Activated naive CD8-positive, alpha-beta T cell treated with anti-CD3 and anti-CD28 coated beads for 36 hours (primary cell): Measurements from ENCODE around the gene MCM6. TPM values are rescaled to one million over a fixed set of nuclear protein-coding genes. Genes with fewer than 3 reads are reported as not detected.

ENCODE experiments used
- DNase-seq: peaks from one replicate; pipeline ENCODE4 v3.0.0; 2021
- H3K27ac Mint-ChIP-seq: one replicate; pipeline ENCODE4 v1.8.0; 2022; ENCODE audit warnings: mild to moderate bottlenecking, moderate library complexity, mixed read lengths
- H3K27me3 Mint-ChIP-seq: one replicate; pipeline ENCODE4 v1.8.0; 2022; ENCODE audit warnings: mild to moderate bottlenecking, mixed read lengths
- H3K36me3 Mint-ChIP-seq: one replicate; pipeline ENCODE4 v1.8.0; 2021; ENCODE audit warnings: mild to moderate bottlenecking, mixed read lengths
- H3K4me1 Mint-ChIP-seq: one replicate; pipeline ENCODE4 v1.8.0; 2021; ENCODE audit warnings: mixed read lengths
- H3K4me3 Mint-ChIP-seq: one replicate; pipeline ENCODE4 v1.8.0; 2022; ENCODE audit warnings: mild to moderate bottlenecking, moderate library complexity, mixed read lengths
- H3K9me3 Mint-ChIP-seq: one replicate; pipeline ENCODE4 v1.8.0; 2022; ENCODE audit warnings: mixed read lengths
- total RNA-seq, 2 experiments: library from RNA; stranded (reverse); gene quantifications; one replicate each; pipeline ENCODE4 v1.2.3, GENCODE V29; 2021

MCM6 gene
- total RNA-seq, 2 experiments from 2014 or later = 229 to 232 TPM

GRCh38 chr2:135843671-135844070, 32.6 kb downstream of the MCM6 start:
- Mint-ChIP-seq H3K4me3 (no peak overlapping the region), H3K9me3 (no peaks in the 10 kb centered on the region), H3K36me3 (peaks cover 52% of the 10 kb centered on the region), H3K27me3 (no peaks in the 10 kb centered on the region), H3K4me1 (peaks cover 15% of the 10 kb centered on the region), H3K27ac (no peak overlapping the region)
- DNase-seq = no peak

- no peaks in the 10 kb centered on the region for H3K9me3 Mint-ChIP-seq
- no peaks in the 10 kb centered on the region for H3K27me3 Mint-ChIP-seq
- H3K4me3 Mint-ChIP-seq = no peak overlapping the region
- peaks cover 25% of the 10 kb centered on the region for H3K4me1 Mint-ChIP-seq
- DNase-seq = no peak
- peaks cover 48% of the 10 kb centered on the region for H3K36me3 Mint-ChIP-seq
- peak overlapping the region; percentile 16 for H3K27ac Mint-ChIP-seq
Observed at GRCh38 chr2:135840601-135841000, 35.6 kb downstream of the MCM6 start.

- Mint-ChIP-seq H3K9me3 (no peaks in the 10 kb centered on the region), H3K27ac (no peak overlapping the region), H3K27me3 (no peaks in the 10 kb centered on the region), H3K36me3 (peaks cover 48% of the 10 kb centered on the region), H3K4me3 (no peak overlapping the region), H3K4me1 (peaks cover 26% of the 10 kb centered on the region)
- DNase-seq = no peak
Observed at GRCh38 chr2:135839713-135840112, 36.5 kb downstream of the MCM6 start.

- Mint-ChIP-seq H3K9me3 (no peaks in the 10 kb centered on the region), H3K4me1 (peaks cover 26% of the 10 kb centered on the region), H3K4me3 (no peak overlapping the region), H3K27ac (no peak overlapping the region), H3K36me3 (peaks cover 36% of the 10 kb centered on the region), H3K27me3 (no peaks in the 10 kb centered on the region)
- DNase-seq = no peak
Observed at GRCh38 chr2:135838502-135838901, 37.7 kb downstream of the MCM6 start.

- Mint-ChIP-seq H3K36me3 (peaks cover 26% of the 10 kb centered on the region), H3K27ac (no peak within 1 kb of the TSS)
Observed at GRCh38 chr2:135836596-135837270, 39.5 kb downstream of the MCM6 start, which contains the start of gene LCT. LCT (minus strand) TSS chr2:135837184; CDS start chr2:135837169, 15 bp downstream.

GRCh38 chr2:135832891-135833290, 43.4 kb downstream of the MCM6 start:
- H3K27ac Mint-ChIP-seq = no peak overlapping the region
- no peaks in the 10 kb centered on the region for H3K27me3 Mint-ChIP-seq
- peaks cover 9% of the 10 kb centered on the region for H3K36me3 Mint-ChIP-seq
- no peaks in the 10 kb centered on the region for H3K9me3 Mint-ChIP-seq
- H3K4me3 Mint-ChIP-seq = no peak overlapping the region
- peaks cover 12% of the 10 kb centered on the region for H3K4me1 Mint-ChIP-seq
- no peak for DNase-seq

More at GRCh38 chr2:135836596-135837270, 39.5 kb downstream of the MCM6 start, which contains the start of gene LCT:
- Mint-ChIP-seq H3K9me3 (no peaks in the 10 kb centered on the region), H3K27me3 (no peaks in the 10 kb centered on the region), H3K4me3 (no peak within 1 kb of the TSS), H3K4me1 (peaks cover 19% of the 10 kb centered on the region)
- DNase-seq = no peak

- no peaks in the 10 kb centered on the region for H3K9me3 Mint-ChIP-seq
- no peak for DNase-seq
- H3K4me1 Mint-ChIP-seq = peaks cover 4% of the 10 kb centered on the region
- H3K4me3 Mint-ChIP-seq = no peak overlapping the region
- no peak overlapping the region for H3K27ac Mint-ChIP-seq
- peaks cover 6% of the 10 kb centered on the region for H3K36me3 Mint-ChIP-seq
- H3K27me3 Mint-ChIP-seq = no peaks in the 10 kb centered on the region
Observed at GRCh38 chr2:135831180-135831812, 44.9 kb downstream of the MCM6 start.

- no peaks in the 10 kb centered on the region for H3K9me3 Mint-ChIP-seq
- peaks cover 10% of the 10 kb centered on the region for H3K4me1 Mint-ChIP-seq
- DNase-seq = no peak
- H3K4me3 Mint-ChIP-seq = no peak overlapping the region
- H3K27ac Mint-ChIP-seq = no peak overlapping the region
- H3K27me3 Mint-ChIP-seq = no peaks in the 10 kb centered on the region
- peaks cover 9% of the 10 kb centered on the region for H3K36me3 Mint-ChIP-seq
Observed at GRCh38 chr2:135829378-135830135, 46.7 kb downstream of the MCM6 start.

GRCh38 chr2:135826544-135826943, 49.7 kb downstream of the MCM6 start:
- Mint-ChIP-seq H3K4me3 (no peak overlapping the region), H3K4me1 (peaks cover 20% of the 10 kb centered on the region), H3K27me3 (no peaks in the 10 kb centered on the region), H3K9me3 (peaks cover 11% of the 10 kb centered on the region), H3K36me3 (peaks cover 31% of the 10 kb centered on the region), H3K27ac (no peak overlapping the region)
- no peak for DNase-seq

- DNase-seq = no peak
- Mint-ChIP-seq H3K4me3 (no peak overlapping the region), H3K4me1 (peaks cover 26% of the 10 kb centered on the region), H3K27me3 (no peaks in the 10 kb centered on the region), H3K9me3 (peaks cover 13% of the 10 kb centered on the region), H3K27ac (no peak overlapping the region), H3K36me3 (peaks cover 38% of the 10 kb centered on the region)
Observed at GRCh38 chr2:135825550-135826176, 50.6 kb downstream of the MCM6 start.

GRCh38 chr2:135825131-135825530, 51.1 kb downstream of the MCM6 start:
- H3K36me3 Mint-ChIP-seq = peaks cover 38% of the 10 kb centered on the region
- H3K27ac Mint-ChIP-seq = no peak overlapping the region
- peaks cover 30% of the 10 kb centered on the region for H3K4me1 Mint-ChIP-seq
- peaks cover 13% of the 10 kb centered on the region for H3K9me3 Mint-ChIP-seq
- H3K4me3 Mint-ChIP-seq = no peak overlapping the region
- H3K27me3 Mint-ChIP-seq = no peaks in the 10 kb centered on the region
- no peak for DNase-seq

GRCh38 chr2:135822855-135823254, 53.4 kb downstream of the MCM6 start:
- Mint-ChIP-seq H3K27me3 (no peaks in the 10 kb centered on the region), H3K4me3 (no peak overlapping the region), H3K36me3 (peaks cover 44% of the 10 kb centered on the region), H3K27ac (no peak overlapping the region), H3K4me1 (peaks cover 47% of the 10 kb centered on the region), H3K9me3 (peaks cover 13% of the 10 kb centered on the region)
- no peak for DNase-seq

- peaks cover 13% of the 10 kb centered on the region for H3K9me3 Mint-ChIP-seq
- H3K36me3 Mint-ChIP-seq = peaks cover 44% of the 10 kb centered on the region
- H3K27me3 Mint-ChIP-seq = no peaks in the 10 kb centered on the region
- H3K4me3 Mint-ChIP-seq = peak overlapping the region; percentile 65
- DNase-seq = no peak
- peak overlapping the region; percentile 69 for H3K27ac Mint-ChIP-seq
- peaks cover 53% of the 10 kb centered on the region for H3K4me1 Mint-ChIP-seq
Observed at GRCh38 chr2:135821190-135821589, 55.1 kb downstream of the MCM6 start.

GRCh38 chr2:135820003-135820618, 56.1 kb downstream of the MCM6 start:
- Mint-ChIP-seq H3K4me1 (peaks cover 55% of the 10 kb centered on the region), H3K27ac (peak overlapping the region; percentile 90), H3K4me3 (peak overlapping the region; percentile 65), H3K27me3 (no peaks in the 10 kb centered on the region), H3K9me3 (peaks cover 13% of the 10 kb centered on the region), H3K36me3 (peaks cover 42% of the 10 kb centered on the region)
- DNase-seq = peak; percentile 91
